ENCODE data around the gene MACROD2.

The MACROD2 gene

GRCh38 chr20:15814911-15815310, 1819.6 kb downstream of the MACROD2 start:
- DNase-seq: no peak

- no peak for DNase-seq
Observed at GRCh38 chr20:15817351-15817750, 1822.0 kb downstream of the MACROD2 start.

GRCh38 chr20:15818651-15819071, 1823.3 kb downstream of the MACROD2 start:
- peak; percentile 61 for DNase-seq

DNA sequence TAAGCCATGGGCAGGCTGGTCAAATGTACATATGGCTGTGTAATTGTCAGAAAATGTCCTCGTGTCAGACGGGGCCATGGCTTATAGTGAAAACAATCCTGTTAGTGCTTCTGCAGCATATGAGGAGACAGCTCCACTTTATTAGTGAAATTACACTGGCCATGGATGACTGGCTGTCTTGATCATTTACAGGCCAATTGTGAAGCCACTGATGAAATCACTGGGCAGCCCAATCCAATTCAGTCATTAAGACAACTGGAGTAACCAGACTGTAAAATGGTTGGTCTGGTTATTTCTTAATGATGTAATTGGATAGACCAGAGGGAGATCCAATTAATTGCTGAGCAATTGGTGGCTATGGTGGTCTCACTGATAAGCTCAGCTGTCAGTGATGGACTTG, 1828.4 kb downstream of the MACROD2 start:
- no peak for DNase-seq

DNA sequence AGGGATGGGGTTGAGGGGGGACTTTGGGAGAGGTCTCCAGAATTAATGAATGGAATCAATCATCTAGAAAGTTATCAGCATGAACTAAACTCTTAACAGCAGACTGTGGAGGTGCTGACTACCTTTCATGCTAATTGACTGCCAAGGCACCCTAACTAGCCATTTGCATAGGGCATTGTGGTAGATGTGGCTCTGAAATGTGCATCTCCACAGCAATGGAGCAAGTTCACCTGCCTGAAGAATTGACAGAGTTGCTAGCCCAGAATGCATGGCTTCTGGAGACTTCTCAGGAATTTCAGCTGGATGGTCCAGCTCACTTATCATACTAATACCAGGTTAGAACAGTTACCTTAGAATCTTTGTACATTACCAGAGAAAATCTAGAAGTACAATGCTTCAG, 1832.3 kb downstream of the MACROD2 start:
- no peak for DNase-seq

- DNase-seq: no peak
Observed at GRCh38 chr20:15831201-15831600, 1835.9 kb downstream of the MACROD2 start.

- DNase-seq: no peak
Observed at GRCh38 chr20:15832512-15832911, 1837.2 kb downstream of the MACROD2 start.

GRCh38 chr20:15834857-15835256, 1839.5 kb downstream of the MACROD2 start:
- DNase-seq: no peak

DNA sequence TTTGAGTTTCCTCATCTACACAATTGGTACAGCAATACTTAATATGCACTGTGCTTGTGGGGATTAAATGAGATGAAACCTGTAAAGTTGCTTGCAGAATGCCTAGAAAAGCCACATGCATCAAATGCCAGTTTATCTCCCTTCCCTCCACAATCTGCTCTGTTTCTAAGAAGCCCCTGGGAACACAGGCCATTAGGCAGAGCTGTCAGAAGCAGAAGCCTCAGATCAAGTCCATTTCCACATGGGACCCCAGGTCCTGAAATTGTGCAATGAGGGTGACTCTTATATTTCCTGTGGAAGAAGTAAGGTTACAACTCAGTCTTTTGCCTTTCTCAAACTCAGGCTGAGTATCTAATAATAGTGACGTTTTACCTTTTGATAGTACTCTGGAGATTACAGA, 1840.5 kb downstream of the MACROD2 start:
- no peak for DNase-seq

DNA sequence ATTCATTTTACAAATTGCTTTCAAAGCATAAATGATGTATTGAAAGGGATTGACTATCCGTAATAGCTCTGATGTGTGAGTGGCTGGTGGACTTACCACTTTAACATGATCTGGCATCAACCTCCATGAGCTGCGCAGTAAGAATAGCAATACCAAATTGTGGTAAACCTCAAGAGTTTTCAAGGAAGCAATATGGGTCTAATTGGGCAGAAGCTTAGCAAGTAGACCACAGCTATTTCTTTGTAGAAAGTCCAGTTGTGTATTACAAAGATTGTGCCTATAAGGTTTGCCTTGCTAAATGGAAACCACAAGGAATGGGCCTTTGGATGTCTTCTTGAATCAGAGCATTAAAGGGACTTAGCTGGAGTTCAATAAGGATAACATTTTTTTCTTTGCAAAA, 1841.3 kb downstream of the MACROD2 start:
- no peak for DNase-seq

DNA sequence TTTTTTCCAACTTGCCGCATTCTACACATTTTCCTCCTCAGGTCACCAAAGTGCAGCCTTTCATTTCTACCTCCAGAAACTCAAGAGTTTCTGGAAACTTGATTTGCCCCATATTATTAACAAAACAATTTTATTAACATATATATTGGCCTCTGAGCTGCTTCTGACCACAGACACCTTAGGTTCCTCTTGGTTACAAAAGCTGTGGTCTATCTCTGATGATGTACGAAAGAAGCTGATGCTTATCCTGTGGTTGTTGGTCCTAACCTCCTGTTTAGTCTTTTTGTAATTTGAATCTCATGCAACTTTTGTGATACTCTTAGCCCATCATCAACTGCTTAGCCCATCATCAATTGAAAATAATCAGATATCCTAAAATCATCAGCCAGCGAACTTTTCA, 1842.2 kb downstream of the MACROD2 start:
- DNase-seq: no peak

DNA sequence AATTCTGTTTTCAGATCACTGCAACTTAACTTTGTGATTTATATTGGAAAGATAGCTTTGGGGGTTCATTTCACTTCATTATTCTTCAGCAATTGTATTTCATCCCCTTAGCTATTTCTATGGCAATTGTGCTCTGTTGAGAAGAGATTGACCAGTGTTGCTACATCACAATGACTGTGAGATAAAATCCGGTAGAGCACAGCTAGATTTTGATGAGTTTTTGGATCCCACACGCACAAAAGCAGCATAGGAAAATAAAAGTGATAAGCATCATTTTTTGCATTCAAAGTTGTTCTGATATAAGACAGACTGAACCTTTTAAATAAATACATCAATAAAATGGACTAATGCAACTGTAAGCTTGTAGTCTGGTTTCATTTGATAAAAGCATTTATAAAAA, 1843.2 kb downstream of the MACROD2 start:
- DNase-seq: no peak

GRCh38 chr20:15840636-15841301, 1845.5 kb downstream of the MACROD2 start:
- no peak for DNase-seq

DNA sequence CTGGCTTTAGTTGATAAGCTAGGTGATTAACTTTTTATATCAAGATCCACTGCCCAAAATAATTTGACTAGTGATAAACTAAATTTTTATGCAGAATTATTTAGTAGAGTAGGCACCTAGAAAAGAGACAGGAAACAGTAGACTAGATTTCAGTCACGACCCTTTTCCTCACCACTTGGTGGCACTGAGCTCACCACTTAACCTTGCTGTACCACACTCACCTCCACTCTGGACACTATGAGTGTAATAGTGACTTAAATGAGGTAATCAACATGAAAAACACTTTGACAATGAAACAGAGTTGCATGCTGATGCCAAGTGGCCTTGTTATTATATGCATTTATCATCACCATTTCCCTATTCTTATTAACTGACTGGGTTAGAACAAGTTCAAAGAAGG, 1847.6 kb downstream of the MACROD2 start:
- no peak for DNase-seq

- DNase-seq: no peak
Observed at GRCh38 chr20:15843777-15844176, 1848.5 kb downstream of the MACROD2 start.

- no peak for DNase-seq
Observed at GRCh38 chr20:15847196-15847784, 1852.0 kb downstream of the MACROD2 start.

- no peak for DNase-seq
Observed at GRCh38 chr20:15848126-15848525, 1852.8 kb downstream of the MACROD2 start.

DNA sequence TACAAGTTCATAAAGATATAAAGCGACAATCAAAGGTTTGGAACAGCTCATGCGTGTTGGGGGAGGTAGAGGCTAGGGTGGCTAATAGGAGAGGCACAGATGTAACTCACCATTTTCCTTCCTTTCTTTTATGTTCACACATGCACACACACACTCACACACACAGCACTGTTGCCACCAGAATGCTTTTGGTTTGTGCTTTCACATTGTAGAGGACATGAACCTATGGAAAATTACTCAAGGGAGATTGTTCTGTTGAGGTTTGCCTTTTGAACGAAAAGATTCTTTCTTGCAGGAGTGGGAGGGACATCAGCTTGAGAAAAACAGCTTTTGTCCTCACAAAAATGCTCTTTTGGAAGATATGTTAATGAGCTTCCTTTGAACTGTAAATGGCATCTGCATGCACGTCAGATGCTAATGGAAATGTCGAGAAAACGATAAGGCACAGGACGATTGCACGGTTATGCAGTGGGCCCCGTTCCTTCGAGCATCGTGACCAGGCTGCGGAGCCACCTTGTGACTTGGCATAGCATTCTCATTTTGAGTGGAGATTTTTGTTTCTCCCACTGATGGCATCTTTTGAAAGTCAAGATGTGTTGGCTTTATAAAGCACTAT, 1853.8 kb downstream of the MACROD2 start:
- no peak for DNase-seq

GRCh38 chr20:15851576-15852215, 1856.4 kb downstream of the MACROD2 start:
- no peak for DNase-seq

- DNase-seq: no peak
Observed at GRCh38 chr20:15854911-15855310, 1859.6 kb downstream of the MACROD2 start.

GRCh38 chr20:15857173-15857784, 1862.0 kb downstream of the MACROD2 start:
- no peak for DNase-seq

DNA sequence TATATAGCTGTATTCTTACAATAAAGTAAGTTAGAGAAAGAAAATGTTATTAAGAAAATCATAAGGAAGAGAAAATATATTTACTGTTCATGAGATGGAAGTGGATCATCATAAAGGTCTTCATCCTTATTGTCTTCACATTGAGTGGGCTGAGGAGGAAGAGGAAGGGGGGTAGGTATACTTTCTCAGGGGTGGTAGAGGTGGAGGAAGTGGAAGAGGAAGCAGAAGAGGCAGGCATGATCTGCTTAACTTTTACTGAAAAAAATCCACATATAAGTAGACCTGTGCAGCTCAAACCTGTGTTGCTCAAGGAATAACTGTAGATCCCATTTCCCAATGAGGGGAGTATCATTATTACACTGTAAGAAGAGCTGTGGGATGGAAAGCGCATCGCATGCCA, 1863.7 kb downstream of the MACROD2 start:
- no peak for DNase-seq

- DNase-seq: no peak
Observed at GRCh38 chr20:15860850-15861249, 1865.5 kb downstream of the MACROD2 start.

GRCh38 chr20:15862178-15862577, 1866.9 kb downstream of the MACROD2 start:
- peak; percentile 15 for DNase-seq

Measured in NCI-H510A (cell line).